GM12878 (cell line): Measurements from ENCODE around the gene MACF1. TPM values are rescaled to one million over a fixed set of nuclear protein-coding genes. Genes with fewer than 3 reads are reported as not detected.

ENCODE experiments used
- ATAC-seq: fragments of 200-7000 bp; cut with Tn5 transposase; 3 replicates; pipeline ENCODE4 v1.9.1; 2020; ENCODE audit warnings: mild to moderate bottlenecking, moderate library complexity
- BruUV-seq: library from RNA; stranded (reverse); fragments of 400-500 nt; replicated peaks from 2 replicates; lab custom pipeline; 2021; lab: Mats Ljungman, UMichigan
- CTCF ChIA-PET: fragments of 300-600 bp; sonication (Branson Sonifier 250); formaldehyde crosslinking; extraction: SDS; loops from one replicate; lab custom pipeline; 2021; ENCODE audit warnings: inconsistent platforms; lab: Yijun Ruan, JAX
- POLR2A ChIA-PET: fragments of 350-600 bp; formaldehyde crosslinking; extraction: SDS; loops from one replicate; lab custom pipeline; 2021; ENCODE audit warnings: inconsistent platforms; lab: Charles Lee
- RAD21 ChIA-PET: fragments of 300-600 bp; sonication (Branson Sonifier 250); formaldehyde crosslinking; loops from one replicate; lab custom pipeline; 2023; ENCODE audit warnings: antibody characterized with exemption; ENCODE audit not compliant: unreplicated experiment; lab: Charles Lee
- SMC1A ChIA-PET: fragments of 300-600 bp; sonication (Branson Sonifier 250); formaldehyde crosslinking; loops from one replicate; lab custom pipeline; 2023; ENCODE audit not compliant: unreplicated experiment, uncharacterized antibody; lab: Charles Lee
- DNase-seq: peaks from one replicate; pipeline ENCODE4 v3.0.0-alpha.2; 2011; ENCODE audit warnings: low read depth, low spot score
- FAIRE-seq: peaks from 3 replicates; lab custom pipeline; 2011; peaks lifted over from hg19 to GRCh38; lab: Jason Lieb, UNC
- H2AFZ ChIP-seq: 2 replicates; pipeline ENCODE4 v1.6.0; 2011; ENCODE audit warnings: low read depth, low read length, control low read depth; ENCODE audit not compliant: control insufficient read depth
- H3K27ac ChIP-seq: 2 replicates; pipeline ENCODE4 v1.5.1; 2011; ENCODE audit warnings: control low read depth; ENCODE audit not compliant: control insufficient read depth, insufficient read depth
- H3K27me3 ChIP-seq, 2 experiments: replicated peaks in 1 of 2; 2 replicates each; pipeline versions ENCODE4 v1.6.0 to v1.6.1; 2011; ENCODE audit warnings: low read length in 1 of 2; ENCODE audit not compliant: control insufficient read depth in 2 of 2, insufficient read depth in 2 of 2
- H3K36me3 ChIP-seq, 2 experiments: 2 replicates each; pipeline ENCODE4 v1.5.1; 2011; ENCODE audit warnings: low read length in 1 of 2; ENCODE audit not compliant: control insufficient read depth in 2 of 2, insufficient read depth in 2 of 2
- H3K4me1 ChIP-seq: 2 replicates; pipeline ENCODE4 v1.6.1; 2011; ENCODE audit warnings: mild to moderate bottlenecking, low read length, moderate library complexity, mixed read lengths; ENCODE audit not compliant: control insufficient read depth, insufficient read depth
- H3K4me2 ChIP-seq: 2 replicates; pipeline ENCODE4 v1.6.0; 2011; ENCODE audit warnings: control low read depth; ENCODE audit not compliant: control insufficient read depth, insufficient read depth
- H3K4me3 ChIP-seq: fragments of 200-600 bp; sonication (generic); 2 replicates; pipeline ENCODE4 v1.5.1; 2016
- H3K79me2 ChIP-seq: 2 replicates; pipeline ENCODE4 v1.6.0; 2011; ENCODE audit warnings: low read length; ENCODE audit not compliant: control insufficient read depth, insufficient read depth
- H3K9ac ChIP-seq: 2 replicates; pipeline ENCODE4 v1.8.0; 2011; ENCODE audit warnings: low read length, control low read depth, mixed read lengths; ENCODE audit not compliant: control insufficient read depth, insufficient read depth
- H3K9me3 ChIP-seq: replicated peaks from 3 replicates; pipeline ENCODE4 v1.5.1; 2011; ENCODE audit warnings: mild to moderate bottlenecking, low read length; ENCODE audit not compliant: control insufficient read depth, insufficient read depth
- H4K20me1 ChIP-seq: 2 replicates; pipeline ENCODE4 v1.6.0; 2011; ENCODE audit not compliant: control insufficient read depth, insufficient read depth
- ATF7 ChIP-seq: fragments of 450-650 bp; IDR thresholded peaks from 2 replicates; pipeline ENCODE4 v1.6.1; 2016; ENCODE audit warnings: low read depth, mild to moderate bottlenecking
- BHLHE40 ChIP-seq, 2 experiments: fragments of 450-650 bp in 1 of 2; IDR thresholded peaks; 2 replicates each; pipeline ENCODE4 v1.6.1; 2011 to 2017; ENCODE audit warnings: low read depth in 2 of 2, borderline replicate concordance in 1 of 2, improper control_type of control experiment in 1 of 2, low read length in 1 of 2, mild to moderate bottlenecking in 1 of 2
- KAT2A ChIP-seq: conservative IDR thresholded peaks from 2 replicates; pipeline ENCODE4 v1.6.1; 2011; ENCODE audit warnings: low read depth, low read length; ENCODE audit not compliant: control insufficient read depth
- MEF2A ChIP-seq: IDR thresholded peaks from 2 replicates; pipeline ENCODE4 v1.6.1; 2011; ENCODE audit warnings: low read depth, mild to moderate bottlenecking, low read length, moderate library complexity; ENCODE audit not compliant: insufficient read depth
- MEF2B ChIP-seq: fragments of 450-650 bp; IDR thresholded peaks from 2 replicates; pipeline ENCODE4 v1.6.1; 2018; ENCODE audit warnings: mild to moderate bottlenecking, moderate library complexity; ENCODE audit not compliant: partially characterized antibody, poor library complexity, severe bottlenecking
- PKNOX1 ChIP-seq: fragments of 450-650 bp; IDR thresholded peaks from 2 replicates; pipeline ENCODE4 v1.6.1; 2016; ENCODE audit warnings: mild to moderate bottlenecking
- RAD51 ChIP-seq: fragments of 450-650 bp; IDR thresholded peaks from 2 replicates; pipeline ENCODE4 v1.6.1; 2016; ENCODE audit warnings: moderate library complexity, mild to moderate bottlenecking, inconsistent platforms
- RUNX3 ChIP-seq: IDR thresholded peaks from 2 replicates; pipeline ENCODE4 v1.6.1; 2012; ENCODE audit warnings: low read length, inconsistent platforms
- SPI1 ChIP-seq: IDR thresholded peaks from 2 replicates; pipeline ENCODE4 v1.6.1; 2011; ENCODE audit warnings: low read depth, mild to moderate bottlenecking, low read length, moderate library complexity, borderline replicate concordance; ENCODE audit not compliant: insufficient read depth
- WGBS: methylation state at CpG from one replicate; pipeline ENCODE4 v1.1.6; 2016; ENCODE audit warnings: low lambda C conversion rate; ENCODE audit not compliant: insufficient replicate concordance, insufficient coverage; ENCODE audit errors: missing lambda C conversion rate; 5-methylcytosine and 5-hydroxymethylcytosine counted together
- in situ Hi-C: fragments of 300-500 bp; cut with MboI; formaldehyde crosslinking; loops from 9 replicates; pipeline ENCODE4 v1.14.3; 2018; ENCODE audit warnings: mixed read lengths
- intact Hi-C: fragments of 100-400 bp; cut with micrococcal nuclease; formaldehyde crosslinking; loops from one replicate; pipeline ENCODE4 v1.14.2; 2022; ENCODE audit not compliant: unreplicated experiment
- polyA plus RNA-seq, 11 experiments: library from polyadenylated mRNA; depleted of rRNA in 4 of 11; unstranded in 6 of 11; stranded (reverse) in 5 of 11; fragments of >200 nt; fragmentation: Nextera tagmentation in 4 of 11; fragmentation: Illumina TruSeq in 1 of 11; extraction: Ambion mirVana in 4 of 11; extraction: Trizol in 1 of 11; gene quantifications; 1 replicate in 1 of 11; 2 replicates in 10 of 11; pipeline versions ENCODE4 v1.2.1 to v1.2.3, GENCODE V29; 2011 to 2016; ENCODE audit warnings: inconsistent platforms in 2 of 11, missing spikeins in 2 of 11, low read depth in 1 of 11
- total RNA-seq, 4 experiments: library from RNA; depleted of rRNA in 3 of 4; stranded (reverse); fragments of >200 nt in 3 of 4; fragmentation: Illumina TruSeq in 1 of 4; extraction: Trizol in 1 of 4; gene quantifications; 2 replicates each; pipeline versions ENCODE4 v1.2.1 to v1.2.3, GENCODE V29; 2013 to 2021
- TF ChIP-seq, protein P1 (sequence below): IDR thresholded peaks from 2 replicates; pipeline ENCODE4 v1.6.1; 2011; ENCODE audit warnings: low read depth, low read length, improper control_type of control experiment, borderline replicate concordance
- TF ChIP-seq, protein P2 (sequence below): fragments of 450-650 bp; IDR thresholded peaks from 2 replicates; pipeline ENCODE4 v1.6.1; 2017; ENCODE audit warnings: mild to moderate bottlenecking, low read depth, inconsistent platforms; ENCODE audit not compliant: poor library complexity, severe bottlenecking
- TF ChIP-seq, protein P3 (sequence below): fragments of 450-650 bp; IDR thresholded peaks from 2 replicates; pipeline ENCODE4 v1.6.1; 2017; ENCODE audit warnings: mild to moderate bottlenecking, moderate library complexity

The MACF1 gene
- total and polyA plus RNA-seq, 10 of the 15 experiments (the other 5 are each of a cell fraction or from before 2014, with no cell fraction given), result 15.5 to 201 (median 76.9) TPM

DNA sequence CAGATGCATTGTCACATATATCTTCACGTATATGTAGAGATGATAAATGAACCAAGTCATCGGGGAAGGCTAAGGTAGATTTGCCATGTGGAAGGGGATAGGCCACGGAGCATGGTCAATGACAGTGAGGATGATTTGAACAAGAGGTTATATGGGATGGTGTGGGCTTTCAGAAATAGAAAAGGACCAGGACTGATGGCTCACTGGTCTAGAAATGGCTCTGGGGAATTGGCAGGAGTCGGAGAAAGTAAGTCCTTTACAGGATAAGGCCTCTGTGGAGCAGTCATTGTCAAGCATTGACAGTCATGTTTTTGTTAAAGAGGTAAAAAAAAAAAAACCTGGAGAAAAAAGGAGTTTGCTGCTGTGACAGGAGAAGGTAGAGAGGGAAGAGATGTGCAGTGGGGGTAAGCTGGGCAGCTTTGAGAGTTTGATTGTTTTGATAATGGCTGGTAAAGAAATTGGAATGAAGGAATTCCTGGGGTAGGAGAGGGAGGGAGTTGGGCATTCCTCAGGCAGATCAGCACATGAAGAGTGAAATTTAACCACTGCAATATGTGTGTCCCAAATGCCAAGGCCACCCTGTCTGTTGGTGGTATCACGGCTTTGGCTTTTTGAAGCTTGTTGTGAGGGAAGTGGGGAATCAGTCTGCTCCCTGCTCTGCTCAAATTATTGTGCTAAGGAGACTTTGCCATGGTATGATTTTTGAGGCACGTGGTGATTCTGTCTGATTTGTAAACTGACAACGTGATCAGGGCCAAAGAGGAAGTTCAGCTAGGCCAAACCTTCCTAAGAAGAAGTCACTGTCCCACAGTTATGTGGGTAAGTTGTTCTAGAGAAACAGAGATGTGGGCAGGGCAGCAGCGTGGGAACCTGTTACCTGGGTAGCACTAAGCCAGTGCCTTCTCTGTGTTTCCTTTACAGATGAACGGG is 26.0 kb downstream of the MACF1 start:
- Histone ChIP-seq H3K4me2 (peak overlapping the region; percentile 14; the same call in 1 of the 2 replicates), H3K27me3 (no peaks in the 10 kb centered on the region), H4K20me1 (0 out of 2 replicates have a peak, but pooled peaks cover 7% of the 10 kb centered on the region), H3K4me1 (peaks cover 10% of the 10 kb centered on the region), H3K9me3 (no peaks in the 10 kb centered on the region), H3K79me2 (peaks cover 31% of the 10 kb centered on the region), H3K36me3 (peaks cover 2 to 7% of the 10 kb centered on the region in 2 experiments; a peak in 3 of 4 replicates), H2AFZ (no peak overlapping the region), H3K9ac (no peak overlapping the region; the same call in 1 of the 2 replicates), H3K27ac (no peak overlapping the region), H3K4me3 (no peak overlapping the region)
- ChIA-PET RAD21 (interaction anchor here (0.7 to 2.9 kb wide), 6 partner anchors 10 to 38 kb away, joined by 3 to 12 read pairs (median 4); no protein-coding TSS in a partner anchor), SMC1A (interaction anchor here (0.7 to 3.0 kb wide), 9 partner anchors 8 to 41 kb away, joined by 3 to 23 read pairs (median 4); no protein-coding TSS in a partner anchor), CTCF (interaction anchor here (0.9 to 3.6 kb wide), 5 partner anchors 14 to 38 kb away, joined by 3 to 23 read pairs (median 4); partner anchors contain the start of gene MACF1), POLR2A (interaction anchor here (0.6 to 1.4 kb wide), 5 partner anchors 13 to 197 kb away, joined by 3 to 6 read pairs (median 4); no protein-coding TSS in a partner anchor)
- FAIRE-seq, result peak; percentile 73
- DNase-seq, result peak; percentile 57
- in situ Hi-C loops, result no loop called here
- intact Hi-C loops, result no loop called here
- no TSS peak for BruUV-seq
- WGBS, result 49% methylated on average over 9 of the region's 9 CpGs
- ATAC-seq, result peak; percentile 85
- no peak for TF ChIP-seq KAT2A
- TF ChIP-seq RAD51, result peak; percentile 88
- TF ChIP-seq ATF7, result no peak
- TF ChIP-seq, protein P1, sequence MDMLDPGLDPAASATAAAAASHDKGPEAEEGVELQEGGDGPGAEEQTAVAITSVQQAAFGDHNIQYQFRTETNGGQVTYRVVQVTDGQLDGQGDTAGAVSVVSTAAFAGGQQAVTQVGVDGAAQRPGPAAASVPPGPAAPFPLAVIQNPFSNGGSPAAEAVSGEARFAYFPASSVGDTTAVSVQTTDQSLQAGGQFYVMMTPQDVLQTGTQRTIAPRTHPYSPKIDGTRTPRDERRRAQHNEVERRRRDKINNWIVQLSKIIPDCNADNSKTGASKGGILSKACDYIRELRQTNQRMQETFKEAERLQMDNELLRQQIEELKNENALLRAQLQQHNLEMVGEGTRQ, result peak; percentile 41; the same call in 1 of the 2 replicates
- peak; percentile 22 for TF ChIP-seq MEF2B
- TF ChIP-seq RUNX3, result peak; percentile 37
- TF ChIP-seq, protein P2, sequence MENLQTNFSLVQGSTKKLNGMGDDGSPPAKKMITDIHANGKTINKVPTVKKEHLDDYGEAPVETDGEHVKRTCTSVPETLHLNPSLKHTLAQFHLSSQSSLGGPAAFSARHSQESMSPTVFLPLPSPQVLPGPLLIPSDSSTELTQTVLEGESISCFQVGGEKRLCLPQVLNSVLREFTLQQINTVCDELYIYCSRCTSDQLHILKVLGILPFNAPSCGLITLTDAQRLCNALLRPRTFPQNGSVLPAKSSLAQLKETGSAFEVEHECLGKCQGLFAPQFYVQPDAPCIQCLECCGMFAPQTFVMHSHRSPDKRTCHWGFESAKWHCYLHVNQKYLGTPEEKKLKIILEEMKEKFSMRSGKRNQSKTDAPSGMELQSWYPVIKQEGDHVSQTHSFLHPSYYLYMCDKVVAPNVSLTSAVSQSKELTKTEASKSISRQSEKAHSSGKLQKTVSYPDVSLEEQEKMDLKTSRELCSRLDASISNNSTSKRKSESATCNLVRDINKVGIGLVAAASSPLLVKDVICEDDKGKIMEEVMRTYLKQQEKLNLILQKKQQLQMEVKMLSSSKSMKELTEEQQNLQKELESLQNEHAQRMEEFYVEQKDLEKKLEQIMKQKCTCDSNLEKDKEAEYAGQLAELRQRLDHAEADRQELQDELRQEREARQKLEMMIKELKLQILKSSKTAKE, result peak; percentile 16
- peak; percentile 19; the same call in 1 of the 2 replicates for TF ChIP-seq PKNOX1
- 0 out of 2 replicates have a peak, but pooled peaks have one; percentile 25 for TF ChIP-seq SPI1
- TF ChIP-seq BHLHE40 (IDR thresholded peaks at IDR 0.05; ENCODE audit: borderline replicate concordance in 1 of 2, low read depth in 2 of 2, low read length in 1 of 2), result peak; percentile 82 to 87
- TF ChIP-seq, protein P3, sequence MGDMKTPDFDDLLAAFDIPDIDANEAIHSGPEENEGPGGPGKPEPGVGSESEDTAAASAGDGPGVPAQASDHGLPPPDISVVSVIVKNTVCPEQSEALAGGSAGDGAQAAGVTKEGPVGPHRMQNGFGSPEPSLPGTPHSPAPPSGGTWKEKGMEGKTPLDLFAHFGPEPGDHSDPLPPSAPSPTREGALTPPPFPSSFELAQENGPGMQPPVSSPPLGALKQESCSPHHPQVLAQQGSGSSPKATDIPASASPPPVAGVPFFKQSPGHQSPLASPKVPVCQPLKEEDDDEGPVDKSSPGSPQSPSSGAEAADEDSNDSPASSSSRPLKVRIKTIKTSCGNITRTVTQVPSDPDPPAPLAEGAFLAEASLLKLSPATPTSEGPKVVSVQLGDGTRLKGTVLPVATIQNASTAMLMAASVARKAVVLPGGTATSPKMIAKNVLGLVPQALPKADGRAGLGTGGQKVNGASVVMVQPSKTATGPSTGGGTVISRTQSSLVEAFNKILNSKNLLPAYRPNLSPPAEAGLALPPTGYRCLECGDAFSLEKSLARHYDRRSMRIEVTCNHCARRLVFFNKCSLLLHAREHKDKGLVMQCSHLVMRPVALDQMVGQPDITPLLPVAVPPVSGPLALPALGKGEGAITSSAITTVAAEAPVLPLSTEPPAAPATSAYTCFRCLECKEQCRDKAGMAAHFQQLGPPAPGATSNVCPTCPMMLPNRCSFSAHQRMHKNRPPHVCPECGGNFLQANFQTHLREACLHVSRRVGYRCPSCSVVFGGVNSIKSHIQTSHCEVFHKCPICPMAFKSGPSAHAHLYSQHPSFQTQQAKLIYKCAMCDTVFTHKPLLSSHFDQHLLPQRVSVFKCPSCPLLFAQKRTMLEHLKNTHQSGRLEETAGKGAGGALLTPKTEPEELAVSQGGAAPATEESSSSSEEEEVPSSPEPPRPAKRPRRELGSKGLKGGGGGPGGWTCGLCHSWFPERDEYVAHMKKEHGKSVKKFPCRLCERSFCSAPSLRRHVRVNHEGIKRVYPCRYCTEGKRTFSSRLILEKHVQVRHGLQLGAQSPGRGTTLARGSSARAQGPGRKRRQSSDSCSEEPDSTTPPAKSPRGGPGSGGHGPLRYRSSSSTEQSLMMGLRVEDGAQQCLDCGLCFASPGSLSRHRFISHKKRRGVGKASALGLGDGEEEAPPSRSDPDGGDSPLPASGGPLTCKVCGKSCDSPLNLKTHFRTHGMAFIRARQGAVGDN, result peak; percentile 51
- TF ChIP-seq MEF2A, result no peak
